ENCODE results near the gene PACS2. TPM values are rescaled to one million over a fixed set of nuclear protein-coding genes. Genes with fewer than 3 reads are reported as not detected.

The PACS2 gene
- total RNA-seq, 2 donors from 2014 or later, result 117 to 121 TPM

GRCh38 chr14:105323663-105324062, 9.1 kb downstream of the PACS2 start:
- TF ChIP-seq CTCF (conservative IDR thresholded peaks at IDR 0.05), result no peak
- no peaks in the 10 kb centered on the region for H3K36me3 ChIP-seq (ENCODE audit: control insufficient read depth, insufficient read depth, low read length)
- no peak for DNase-seq
- H3K9ac ChIP-seq (ENCODE audit: extremely low read depth, low read length, poor library complexity, severe bottlenecking), result no peak overlapping the region
- H3K9me3 ChIP-seq (ENCODE audit: control insufficient read depth, low read length), result no peaks in the 10 kb centered on the region
- no peaks in the 10 kb centered on the region for H3K27me3 ChIP-seq (ENCODE audit: control insufficient read depth, insufficient read depth, low read length, poor library complexity, severe bottlenecking)
- peaks cover 23% of the 10 kb centered on the region for H3K36me3 Mint-ChIP-seq (ENCODE audit: low read depth)
- no peak overlapping the region for H3K27ac ChIP-seq (ENCODE audit: low read depth, low read length)
- H3K9me3 Mint-ChIP-seq, result peaks cover 3% of the 10 kb centered on the region
- H3K4me1 Mint-ChIP-seq, result peaks cover 21% of the 10 kb centered on the region
- H3K4me1 ChIP-seq (ENCODE audit: control insufficient read depth, insufficient read depth, low read length), result peaks cover 16% of the 10 kb centered on the region
- H3K4me3 ChIP-seq (ENCODE audit: low read length), result no peak overlapping the region
- 91 to 93% methylated on average over 10 to 13 of the region's 13 CpGs for WGBS, 2 experiments (ENCODE audit: insufficient coverage in 1 of 2, insufficient read length in 1 of 2)
- H3K27ac Mint-ChIP-seq, result no peak overlapping the region
- H3K4me3 Mint-ChIP-seq, result no peak overlapping the region
- no peaks in the 10 kb centered on the region for H3K27me3 Mint-ChIP-seq (ENCODE audit: insufficient read depth)

GRCh38 chr14:105324080-105324778, 9.7 kb downstream of the PACS2 start:
- H3K4me3 Mint-ChIP-seq, result no peak overlapping the region
- H3K36me3 Mint-ChIP-seq (ENCODE audit: low read depth), result peaks cover 20% of the 10 kb centered on the region
- H3K27ac Mint-ChIP-seq, result peak overlapping the region; percentile 4
- no peaks in the 10 kb centered on the region for H3K27me3 Mint-ChIP-seq (ENCODE audit: insufficient read depth)
- peaks cover 3% of the 10 kb centered on the region for H3K9me3 Mint-ChIP-seq
- peaks cover 21% of the 10 kb centered on the region for H3K4me1 Mint-ChIP-seq
- Histone ChIP-seq H3K9me3 (ENCODE audit: control insufficient read depth, low read length) (no peaks in the 10 kb centered on the region), H3K9ac (ENCODE audit: extremely low read depth, low read length, poor library complexity, severe bottlenecking) (no peak overlapping the region), H3K36me3 (ENCODE audit: control insufficient read depth, insufficient read depth, low read length) (no peaks in the 10 kb centered on the region), H3K4me1 (ENCODE audit: control insufficient read depth, insufficient read depth, low read length) (peaks cover 16% of the 10 kb centered on the region), H3K27me3 (ENCODE audit: control insufficient read depth, insufficient read depth, low read length, poor library complexity, severe bottlenecking) (no peaks in the 10 kb centered on the region), H3K27ac (ENCODE audit: low read depth, low read length) (no peak overlapping the region), H3K4me3 (ENCODE audit: low read length) (no peak overlapping the region)
- TF ChIP-seq CTCF (conservative IDR thresholded peaks at IDR 0.05), result no peak
- peak; percentile 49 for DNase-seq
- 91 to 100% methylated on average over 6 to 28 of the region's 30 CpGs for WGBS, 2 experiments (ENCODE audit: insufficient coverage in 1 of 2, insufficient read length in 1 of 2)

- no peak overlapping the region for H3K4me3 Mint-ChIP-seq
- WGBS, 2 experiments (ENCODE audit: insufficient coverage in 1 of 2, insufficient read length in 1 of 2), result 89 to 100% methylated on average over 4 to 12 of the region's 12 CpGs
- DNase-seq, result peak; percentile 42
- peaks cover 3% of the 10 kb centered on the region for H3K9me3 Mint-ChIP-seq
- H3K27ac Mint-ChIP-seq, result no peak overlapping the region
- no peak overlapping the region for H3K27ac ChIP-seq (ENCODE audit: low read depth, low read length)
- no peaks in the 10 kb centered on the region for H3K27me3 Mint-ChIP-seq (ENCODE audit: insufficient read depth)
- H3K4me3 ChIP-seq (ENCODE audit: low read length), result no peak overlapping the region
- H3K9me3 ChIP-seq (ENCODE audit: control insufficient read depth, low read length), result no peaks in the 10 kb centered on the region
- no peak for TF ChIP-seq CTCF (conservative IDR thresholded peaks at IDR 0.05)
- H3K4me1 Mint-ChIP-seq, result peaks cover 21% of the 10 kb centered on the region
- no peaks in the 10 kb centered on the region for H3K36me3 ChIP-seq (ENCODE audit: control insufficient read depth, insufficient read depth, low read length)
- H3K9ac ChIP-seq (ENCODE audit: extremely low read depth, low read length, poor library complexity, severe bottlenecking), result no peak overlapping the region
- peaks cover 17% of the 10 kb centered on the region for H3K36me3 Mint-ChIP-seq (ENCODE audit: low read depth)
- H3K27me3 ChIP-seq (ENCODE audit: control insufficient read depth, insufficient read depth, low read length, poor library complexity, severe bottlenecking), result no peaks in the 10 kb centered on the region
- H3K4me1 ChIP-seq (ENCODE audit: control insufficient read depth, insufficient read depth, low read length), result peaks cover 16% of the 10 kb centered on the region
Observed at GRCh38 chr14:105324871-105325270, 10.3 kb downstream of the PACS2 start.
